ENCODE data around the gene HBA1.
"Not testable (repeated sequence)": the region's sequence is repeated elsewhere in the genome, so short reads cannot be mapped to it uniquely, and the experiment has no call there.

DNA sequence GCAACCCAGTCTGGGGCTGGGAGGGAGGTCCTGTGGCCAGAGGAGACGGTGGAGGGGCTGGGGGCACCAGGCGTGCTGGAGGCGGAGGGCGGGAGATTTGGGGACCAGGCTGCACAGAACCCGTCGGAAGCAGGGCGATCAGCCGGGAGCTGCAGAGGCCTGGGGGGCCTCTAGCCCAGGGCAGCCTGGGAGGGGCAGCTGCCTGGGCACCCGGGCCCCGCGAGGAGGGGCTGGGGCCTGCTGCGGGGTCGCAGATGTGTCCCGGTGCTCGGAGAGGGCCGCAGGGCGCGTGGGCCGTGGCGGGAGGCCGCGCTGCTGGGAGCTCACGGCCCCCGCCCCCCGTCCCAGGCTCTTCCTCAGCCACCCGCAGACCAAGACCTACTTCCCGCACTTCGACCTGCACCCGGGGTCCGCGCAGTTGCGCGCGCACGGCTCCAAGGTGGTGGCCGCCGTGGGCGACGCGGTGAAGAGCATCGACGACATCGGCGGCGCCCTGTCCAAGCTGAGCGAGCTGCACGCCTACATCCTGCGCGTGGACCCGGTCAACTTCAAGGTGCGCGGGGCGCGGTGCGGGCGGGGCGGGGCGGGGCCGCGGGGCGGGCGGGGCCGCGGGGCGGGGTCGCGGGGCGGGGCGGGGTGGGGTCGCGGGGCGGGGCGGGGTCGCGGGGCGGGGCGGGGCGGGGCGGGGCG, 12.2 kb upstream of the HBA1 start:
- TF ChIP-seq, protein P1, sequence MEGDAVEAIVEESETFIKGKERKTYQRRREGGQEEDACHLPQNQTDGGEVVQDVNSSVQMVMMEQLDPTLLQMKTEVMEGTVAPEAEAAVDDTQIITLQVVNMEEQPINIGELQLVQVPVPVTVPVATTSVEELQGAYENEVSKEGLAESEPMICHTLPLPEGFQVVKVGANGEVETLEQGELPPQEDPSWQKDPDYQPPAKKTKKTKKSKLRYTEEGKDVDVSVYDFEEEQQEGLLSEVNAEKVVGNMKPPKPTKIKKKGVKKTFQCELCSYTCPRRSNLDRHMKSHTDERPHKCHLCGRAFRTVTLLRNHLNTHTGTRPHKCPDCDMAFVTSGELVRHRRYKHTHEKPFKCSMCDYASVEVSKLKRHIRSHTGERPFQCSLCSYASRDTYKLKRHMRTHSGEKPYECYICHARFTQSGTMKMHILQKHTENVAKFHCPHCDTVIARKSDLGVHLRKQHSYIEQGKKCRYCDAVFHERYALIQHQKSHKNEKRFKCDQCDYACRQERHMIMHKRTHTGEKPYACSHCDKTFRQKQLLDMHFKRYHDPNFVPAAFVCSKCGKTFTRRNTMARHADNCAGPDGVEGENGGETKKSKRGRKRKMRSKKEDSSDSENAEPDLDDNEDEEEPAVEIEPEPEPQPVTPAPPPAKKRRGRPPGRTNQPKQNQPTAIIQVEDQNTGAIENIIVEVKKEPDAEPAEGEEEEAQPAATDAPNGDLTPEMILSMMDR (IDR thresholded peaks at IDR 0.05; ENCODE audit: poor library complexity, severe bottlenecking) = not testable (repeated sequence)
- TF ChIP-seq RAD21 (conservative IDR thresholded peaks at IDR 0.05); EP300 (conservative IDR thresholded peaks at IDR 0.05; ENCODE audit: poor library complexity, severe bottlenecking); TAF1 (IDR thresholded peaks at IDR 0.05; ENCODE audit: low read depth); POLR2AphosphoS5 (IDR thresholded peaks at IDR 0.05); EZH2 (IDR thresholded peaks at IDR 0.05; ENCODE audit: borderline replicate concordance, insufficient read depth, low read length, poor library complexity, severe bottlenecking); MXI1 (conservative IDR thresholded peaks at IDR 0.05; ENCODE audit: poor library complexity, severe bottlenecking); SMC3 (conservative IDR thresholded peaks at IDR 0.05; ENCODE audit: poor library complexity): not testable (repeated sequence)
- TF ChIP-seq, protein P2, sequence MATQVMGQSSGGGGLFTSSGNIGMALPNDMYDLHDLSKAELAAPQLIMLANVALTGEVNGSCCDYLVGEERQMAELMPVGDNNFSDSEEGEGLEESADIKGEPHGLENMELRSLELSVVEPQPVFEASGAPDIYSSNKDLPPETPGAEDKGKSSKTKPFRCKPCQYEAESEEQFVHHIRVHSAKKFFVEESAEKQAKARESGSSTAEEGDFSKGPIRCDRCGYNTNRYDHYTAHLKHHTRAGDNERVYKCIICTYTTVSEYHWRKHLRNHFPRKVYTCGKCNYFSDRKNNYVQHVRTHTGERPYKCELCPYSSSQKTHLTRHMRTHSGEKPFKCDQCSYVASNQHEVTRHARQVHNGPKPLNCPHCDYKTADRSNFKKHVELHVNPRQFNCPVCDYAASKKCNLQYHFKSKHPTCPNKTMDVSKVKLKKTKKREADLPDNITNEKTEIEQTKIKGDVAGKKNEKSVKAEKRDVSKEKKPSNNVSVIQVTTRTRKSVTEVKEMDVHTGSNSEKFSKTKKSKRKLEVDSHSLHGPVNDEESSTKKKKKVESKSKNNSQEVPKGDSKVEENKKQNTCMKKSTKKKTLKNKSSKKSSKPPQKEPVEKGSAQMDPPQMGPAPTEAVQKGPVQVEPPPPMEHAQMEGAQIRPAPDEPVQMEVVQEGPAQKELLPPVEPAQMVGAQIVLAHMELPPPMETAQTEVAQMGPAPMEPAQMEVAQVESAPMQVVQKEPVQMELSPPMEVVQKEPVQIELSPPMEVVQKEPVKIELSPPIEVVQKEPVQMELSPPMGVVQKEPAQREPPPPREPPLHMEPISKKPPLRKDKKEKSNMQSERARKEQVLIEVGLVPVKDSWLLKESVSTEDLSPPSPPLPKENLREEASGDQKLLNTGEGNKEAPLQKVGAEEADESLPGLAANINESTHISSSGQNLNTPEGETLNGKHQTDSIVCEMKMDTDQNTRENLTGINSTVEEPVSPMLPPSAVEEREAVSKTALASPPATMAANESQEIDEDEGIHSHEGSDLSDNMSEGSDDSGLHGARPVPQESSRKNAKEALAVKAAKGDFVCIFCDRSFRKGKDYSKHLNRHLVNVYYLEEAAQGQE (IDR thresholded peaks at IDR 0.05; ENCODE audit: borderline replicate concordance) = not testable (repeated sequence)

All from neural cell (in vitro differentiated cells).